Measurements from ENCODE around the gene SLC22A23. TPM values are rescaled to one million over a fixed set of nuclear protein-coding genes. Genes with fewer than 3 reads are reported as not detected.

SLC22A23 gene
- total and polyA plus RNA-seq, 5 donors from 2014 or later, result 0.24 to 6.3 (median 0.71) TPM

GRCh38 chr6:3297006-3297405, 159.8 kb downstream of the SLC22A23 start:
- peaks cover 0 to 2% (median 0%) of the 10 kb centered on the region in 7 donors for H3K9me3 Mint-ChIP-seq
- Histone ChIP-seq H3K4me3 (ENCODE audit: low read depth, low read length) (no peak overlapping the region), H3K4me1 (ENCODE audit: control insufficient read depth, insufficient read depth, low read length, poor library complexity, severe bottlenecking) (no peaks in the 10 kb centered on the region), H3K27ac (ENCODE audit: insufficient read depth, low read length, poor library complexity, severe bottlenecking) (no peak overlapping the region), H3K27me3 (ENCODE audit: control insufficient read depth, insufficient read depth, low read length) (peaks cover 4% of the 10 kb centered on the region), H3K36me3 (ENCODE audit: control insufficient read depth, insufficient read depth, low read length) (no peaks in the 10 kb centered on the region), H3K9me3 (ENCODE audit: control insufficient read depth in 2 of 2, low read length in 2 of 2) (no peaks in the 10 kb centered on the region)
- peaks cover under 1% of the 10 kb centered on the region for H3K27me3 Mint-ChIP-seq
- no peak for ATAC-seq (ENCODE audit: low read depth in 2 of 2)
- no peaks in the 10 kb centered on the region for H3K4me1 Mint-ChIP-seq
- H3K4me3 Mint-ChIP-seq, result no peak overlapping the region
- H3K36me3 Mint-ChIP-seq, result no peaks in the 10 kb centered on the region
- DNase-seq, result no peak
- peak overlapping the region in 1 of 3 donors; percentile 6 for H3K27ac Mint-ChIP-seq

GRCh38 chr6:3296537-3296936, 160.3 kb downstream of the SLC22A23 start:
- Mint-ChIP-seq H3K9me3 (peaks cover 0 to 2% (median 0%) of the 10 kb centered on the region in 7 donors), H3K27ac (no peak overlapping the region), H3K36me3 (no peaks in the 10 kb centered on the region), H3K27me3 (no peaks in the 10 kb centered on the region), H3K4me1 (no peaks in the 10 kb centered on the region), H3K4me3 (no peak overlapping the region)
- no peak for ATAC-seq (ENCODE audit: low read depth in 2 of 2)
- Histone ChIP-seq H3K27ac (ENCODE audit: insufficient read depth, low read length, poor library complexity, severe bottlenecking) (no peak overlapping the region), H3K27me3 (ENCODE audit: control insufficient read depth, insufficient read depth, low read length) (peaks cover 1% of the 10 kb centered on the region), H3K4me1 (ENCODE audit: control insufficient read depth, insufficient read depth, low read length, poor library complexity, severe bottlenecking) (no peaks in the 10 kb centered on the region), H3K4me3 (ENCODE audit: low read depth, low read length) (no peak overlapping the region), H3K36me3 (ENCODE audit: control insufficient read depth, insufficient read depth, low read length) (no peaks in the 10 kb centered on the region), H3K9me3 (ENCODE audit: control insufficient read depth in 2 of 2, low read length in 2 of 2) (no peaks in the 10 kb centered on the region)
- no peak for DNase-seq

- Histone ChIP-seq H3K9me3 (ENCODE audit: control insufficient read depth in 2 of 2, low read length in 2 of 2) (no peaks in the 10 kb centered on the region), H3K4me3 (ENCODE audit: low read depth, low read length) (no peak overlapping the region), H3K4me1 (ENCODE audit: control insufficient read depth, insufficient read depth, low read length, poor library complexity, severe bottlenecking) (no peaks in the 10 kb centered on the region), H3K27ac (ENCODE audit: insufficient read depth, low read length, poor library complexity, severe bottlenecking) (no peak overlapping the region), H3K27me3 (ENCODE audit: control insufficient read depth, insufficient read depth, low read length) (no peaks in the 10 kb centered on the region), H3K36me3 (ENCODE audit: control insufficient read depth, insufficient read depth, low read length) (no peaks in the 10 kb centered on the region)
- peaks cover 0 to 2% (median 0%) of the 10 kb centered on the region in 7 donors for H3K9me3 Mint-ChIP-seq
- no peaks in the 10 kb centered on the region for H3K4me1 Mint-ChIP-seq
- H3K4me3 Mint-ChIP-seq, result no peak overlapping the region
- H3K27me3 Mint-ChIP-seq, result no peaks in the 10 kb centered on the region
- no peak overlapping the region for H3K27ac Mint-ChIP-seq
- no peak for DNase-seq
- no peak for ATAC-seq (ENCODE audit: low read depth in 2 of 2)
- no peaks in the 10 kb centered on the region for H3K36me3 Mint-ChIP-seq
Measured at GRCh38 chr6:3296078-3296477, 160.8 kb downstream of the SLC22A23 start.

- H3K27me3 Mint-ChIP-seq, result no peaks in the 10 kb centered on the region
- no peak overlapping the region for H3K27ac Mint-ChIP-seq
- peaks cover 0 to 2% (median 0%) of the 10 kb centered on the region in 7 donors for H3K9me3 Mint-ChIP-seq
- DNase-seq (no peak), ATAC-seq (ENCODE audit: low read depth in 2 of 2) (no peak)
- H3K4me3 Mint-ChIP-seq, result no peak overlapping the region
- Histone ChIP-seq H3K27ac (ENCODE audit: insufficient read depth, low read length, poor library complexity, severe bottlenecking) (no peak overlapping the region), H3K4me3 (ENCODE audit: low read depth, low read length) (no peak overlapping the region), H3K27me3 (ENCODE audit: control insufficient read depth, insufficient read depth, low read length) (no peaks in the 10 kb centered on the region), H3K36me3 (ENCODE audit: control insufficient read depth, insufficient read depth, low read length) (no peaks in the 10 kb centered on the region), H3K9me3 (ENCODE audit: control insufficient read depth in 2 of 2, low read length in 2 of 2) (no peaks in the 10 kb centered on the region), H3K4me1 (ENCODE audit: control insufficient read depth, insufficient read depth, low read length, poor library complexity, severe bottlenecking) (no peaks in the 10 kb centered on the region)
- no peaks in the 10 kb centered on the region for H3K36me3 Mint-ChIP-seq
- no peaks in the 10 kb centered on the region for H3K4me1 Mint-ChIP-seq
Measured at GRCh38 chr6:3294921-3295871, 161.7 kb downstream of the SLC22A23 start.

- no peaks in the 10 kb centered on the region for H3K27me3 ChIP-seq (ENCODE audit: control insufficient read depth, insufficient read depth, low read length)
- H3K4me1 ChIP-seq (ENCODE audit: control insufficient read depth, insufficient read depth, low read length, poor library complexity, severe bottlenecking), result no peaks in the 10 kb centered on the region
- no peak for DNase-seq
- H3K27ac Mint-ChIP-seq, result no peak overlapping the region
- H3K9me3 Mint-ChIP-seq, result peaks cover 0 to 2% (median 0%) of the 10 kb centered on the region in 7 donors
- no peaks in the 10 kb centered on the region for H3K36me3 ChIP-seq (ENCODE audit: control insufficient read depth, insufficient read depth, low read length)
- no peak overlapping the region for H3K4me3 ChIP-seq (ENCODE audit: low read depth, low read length)
- no peaks in the 10 kb centered on the region for H3K27me3 Mint-ChIP-seq
- no peaks in the 10 kb centered on the region for H3K9me3 ChIP-seq (ENCODE audit: control insufficient read depth in 2 of 2, low read length in 2 of 2)
- H3K27ac ChIP-seq (ENCODE audit: insufficient read depth, low read length, poor library complexity, severe bottlenecking), result no peak overlapping the region
- no peak overlapping the region for H3K4me3 Mint-ChIP-seq
- ATAC-seq (ENCODE audit: low read depth in 2 of 2), result no peak
- H3K36me3 Mint-ChIP-seq, result no peaks in the 10 kb centered on the region
- H3K4me1 Mint-ChIP-seq, result no peaks in the 10 kb centered on the region
Measured at GRCh38 chr6:3294396-3294795, 162.5 kb downstream of the SLC22A23 start.

- peaks cover 0 to 2% (median 0%) of the 10 kb centered on the region in 7 donors for H3K9me3 Mint-ChIP-seq
Measured at GRCh38 chr6:3293271-3294155, 163.3 kb downstream of the SLC22A23 start.

GRCh38 chr6:3292431-3293197, 164.2 kb downstream of the SLC22A23 start:
- Mint-ChIP-seq H3K27ac (no peak overlapping the region), H3K4me1 (no peaks in the 10 kb centered on the region), H3K9me3 (no peaks in the 10 kb centered on the region), H3K36me3 (peaks cover 6% of the 10 kb centered on the region), H3K4me3 (no peak overlapping the region), H3K27me3 (no peaks in the 10 kb centered on the region)
- H3K27ac ChIP-seq (ENCODE audit: insufficient read depth, low read length, poor library complexity, severe bottlenecking), result no peak overlapping the region
- H3K4me1 ChIP-seq (ENCODE audit: control insufficient read depth, insufficient read depth, low read length, poor library complexity, severe bottlenecking), result no peaks in the 10 kb centered on the region
- no peak overlapping the region for H3K4me3 ChIP-seq (ENCODE audit: low read depth, low read length)
- no peaks in the 10 kb centered on the region for H3K9me3 ChIP-seq (ENCODE audit: control insufficient read depth in 2 of 2, low read length in 2 of 2)
- DNase-seq (no peak), ATAC-seq (ENCODE audit: low read depth in 2 of 2) (no peak)
- H3K27me3 ChIP-seq (ENCODE audit: control insufficient read depth, insufficient read depth, low read length), result no peaks in the 10 kb centered on the region
- no peaks in the 10 kb centered on the region for H3K36me3 ChIP-seq (ENCODE audit: control insufficient read depth, insufficient read depth, low read length)

More at GRCh38 chr6:3293271-3294155, 163.3 kb downstream of the SLC22A23 start:
- Mint-ChIP-seq H3K4me1 (no peaks in the 10 kb centered on the region), H3K27me3 (no peaks in the 10 kb centered on the region), H3K4me3 (no peak overlapping the region), H3K27ac (peak overlapping the region in 1 of 3 donors; percentile 58), H3K36me3 (no peaks in the 10 kb centered on the region)
- Histone ChIP-seq H3K27me3 (ENCODE audit: control insufficient read depth, insufficient read depth, low read length) (no peaks in the 10 kb centered on the region), H3K36me3 (ENCODE audit: control insufficient read depth, insufficient read depth, low read length) (no peaks in the 10 kb centered on the region), H3K4me1 (ENCODE audit: control insufficient read depth, insufficient read depth, low read length, poor library complexity, severe bottlenecking) (no peaks in the 10 kb centered on the region), H3K27ac (ENCODE audit: insufficient read depth, low read length, poor library complexity, severe bottlenecking) (no peak overlapping the region), H3K4me3 (ENCODE audit: low read depth, low read length) (no peak overlapping the region), H3K9me3 (ENCODE audit: control insufficient read depth in 2 of 2, low read length in 2 of 2) (no peaks in the 10 kb centered on the region)
- ATAC-seq (ENCODE audit: low read depth in 2 of 2) (no peak), DNase-seq (no peak)
